ENCODE results near the gene SMNDC1. TPM values are rescaled to one million over a fixed set of nuclear protein-coding genes. Genes with fewer than 3 reads are reported as not detected.
A peak's percentile ranks its signal among the peaks of the same experiment; 100 is the strongest.
"Not testable (repeated sequence)": the region's sequence is repeated elsewhere in the genome, so short reads cannot be mapped to it uniquely, and the experiment has no call there.

SMNDC1 gene
- total and polyA plus RNA-seq, 5 donors from 2014 or later: 17.5 to 52.1 (median 18.1) TPM

GRCh38 chr10:110272995-110273394 lies 31.7 kb downstream of the SMNDC1 start:
- H3K4me1 ChIP-seq (ENCODE audit: control insufficient read depth, insufficient read depth, low read length, poor library complexity, severe bottlenecking): peaks cover 14% of the 10 kb centered on the region
- not testable (repeated sequence) for H3K4me3 Mint-ChIP-seq; H3K36me3 Mint-ChIP-seq; H3K36me3 ChIP-seq (ENCODE audit: control insufficient read depth, insufficient read depth, low read length); DNase-seq; H3K9me3 ChIP-seq (ENCODE audit: control insufficient read depth in 2 of 2, low read length in 2 of 2); H3K27ac ChIP-seq (ENCODE audit: insufficient read depth, low read length, poor library complexity, severe bottlenecking); H3K27me3 Mint-ChIP-seq; ATAC-seq (ENCODE audit: low read depth in 2 of 2); H3K27me3 ChIP-seq (ENCODE audit: control insufficient read depth, insufficient read depth, low read length); H3K9me3 Mint-ChIP-seq; H3K4me3 ChIP-seq (ENCODE audit: low read depth, low read length)
- peak overlapping the region in 1 of 3 donors; percentile 9 for H3K27ac Mint-ChIP-seq
- peaks cover 27 to 66% (median 39%) of the 10 kb centered on the region in 4 donors for H3K4me1 Mint-ChIP-seq

- Histone ChIP-seq H3K4me1 (ENCODE audit: control insufficient read depth, insufficient read depth, low read length, poor library complexity, severe bottlenecking) (peaks cover 14% of the 10 kb centered on the region), H3K27ac (ENCODE audit: insufficient read depth, low read length, poor library complexity, severe bottlenecking) (no peak overlapping the region), H3K4me3 (ENCODE audit: low read depth, low read length) (peak overlapping the region; percentile 49), H3K36me3 (ENCODE audit: control insufficient read depth, insufficient read depth, low read length) (no peaks in the 10 kb centered on the region), H3K27me3 (ENCODE audit: control insufficient read depth, insufficient read depth, low read length) (no peaks in the 10 kb centered on the region), H3K9me3 (ENCODE audit: control insufficient read depth in 2 of 2, low read length in 2 of 2) (no peaks in the 10 kb centered on the region)
- Mint-ChIP-seq H3K4me1 (peaks cover 14 to 69% (median 41%) of the 10 kb centered on the region in 4 donors), H3K9me3 (no peaks in the 10 kb centered on the region), H3K36me3 (no peaks in the 10 kb centered on the region), H3K27ac (peak overlapping the region; percentile 63 to 84 (median 76)), H3K27me3 (no peaks in the 10 kb centered on the region), H3K4me3 (peak overlapping the region in 2 of 4 donors; percentile 63 to 70)
- peak in 1 of 2 donors; percentile 65 for ATAC-seq (ENCODE audit: low read depth in 2 of 2)
- DNase-seq: peak in 2 of 3 donors; percentile 28 to 53
These were observed 35.1 kb downstream of the SMNDC1 start for GRCh38 chr10:110269374-110270318.

GRCh38 chr10:110268971-110269370 lies 35.7 kb downstream of the SMNDC1 start:
- ATAC-seq (ENCODE audit: low read depth in 2 of 2): no peak
- Mint-ChIP-seq H3K4me3 (peak overlapping the region in 2 of 4 donors; percentile 63 to 70), H3K4me1 (peaks cover 14 to 62% (median 37%) of the 10 kb centered on the region in 4 donors), H3K36me3 (no peaks in the 10 kb centered on the region), H3K27me3 (no peaks in the 10 kb centered on the region), H3K9me3 (no peaks in the 10 kb centered on the region), H3K27ac (peak overlapping the region; percentile 63 to 84 (median 76))
- Histone ChIP-seq H3K9me3 (ENCODE audit: control insufficient read depth in 2 of 2, low read length in 2 of 2) (no peaks in the 10 kb centered on the region), H3K4me1 (ENCODE audit: control insufficient read depth, insufficient read depth, low read length, poor library complexity, severe bottlenecking) (peaks cover 12% of the 10 kb centered on the region), H3K27me3 (ENCODE audit: control insufficient read depth, insufficient read depth, low read length) (no peaks in the 10 kb centered on the region), H3K36me3 (ENCODE audit: control insufficient read depth, insufficient read depth, low read length) (no peaks in the 10 kb centered on the region), H3K27ac (ENCODE audit: insufficient read depth, low read length, poor library complexity, severe bottlenecking) (no peak overlapping the region), H3K4me3 (ENCODE audit: low read depth, low read length) (peak overlapping the region; percentile 49)
- DNase-seq: no peak

GRCh38 chr10:110268442-110268841 lies 36.3 kb downstream of the SMNDC1 start:
- no peak for DNase-seq
- H3K4me3 ChIP-seq (ENCODE audit: low read depth, low read length): no peak overlapping the region
- H3K4me1 ChIP-seq (ENCODE audit: control insufficient read depth, insufficient read depth, low read length, poor library complexity, severe bottlenecking): peaks cover 9% of the 10 kb centered on the region
- ATAC-seq (ENCODE audit: low read depth in 2 of 2): no peak
- H3K27me3 ChIP-seq (ENCODE audit: control insufficient read depth, insufficient read depth, low read length): no peaks in the 10 kb centered on the region
- Mint-ChIP-seq H3K36me3 (no peaks in the 10 kb centered on the region), H3K27me3 (no peaks in the 10 kb centered on the region), H3K4me3 (peak overlapping the region in 1 of 4 donors; percentile 43), H3K27ac (peak overlapping the region; percentile 39 to 76 (median 39)), H3K9me3 (no peaks in the 10 kb centered on the region), H3K4me1 (peaks cover 10 to 57% (median 37%) of the 10 kb centered on the region in 4 donors)
- H3K27ac ChIP-seq (ENCODE audit: insufficient read depth, low read length, poor library complexity, severe bottlenecking): no peak overlapping the region
- no peaks in the 10 kb centered on the region for H3K9me3 ChIP-seq (ENCODE audit: control insufficient read depth in 2 of 2, low read length in 2 of 2)
- no peaks in the 10 kb centered on the region for H3K36me3 ChIP-seq (ENCODE audit: control insufficient read depth, insufficient read depth, low read length)

GRCh38 chr10:110267276-110267675 lies 37.4 kb downstream of the SMNDC1 start:
- no peaks in the 10 kb centered on the region for H3K36me3 Mint-ChIP-seq
- no peak overlapping the region for H3K27ac Mint-ChIP-seq
- peaks cover 9% of the 10 kb centered on the region for H3K4me1 ChIP-seq (ENCODE audit: control insufficient read depth, insufficient read depth, low read length, poor library complexity, severe bottlenecking)
- ATAC-seq (ENCODE audit: low read depth in 2 of 2): no peak
- no peaks in the 10 kb centered on the region for H3K9me3 Mint-ChIP-seq
- H3K4me3 Mint-ChIP-seq: no peak overlapping the region
- H3K27me3 Mint-ChIP-seq: no peaks in the 10 kb centered on the region
- no peaks in the 10 kb centered on the region for H3K9me3 ChIP-seq (ENCODE audit: control insufficient read depth in 2 of 2, low read length in 2 of 2)
- DNase-seq: no peak
- peaks cover 7 to 51% (median 40%) of the 10 kb centered on the region in 4 donors for H3K4me1 Mint-ChIP-seq
- H3K27me3 ChIP-seq (ENCODE audit: control insufficient read depth, insufficient read depth, low read length): no peaks in the 10 kb centered on the region
- H3K36me3 ChIP-seq (ENCODE audit: control insufficient read depth, insufficient read depth, low read length): no peaks in the 10 kb centered on the region
- no peak overlapping the region for H3K27ac ChIP-seq (ENCODE audit: insufficient read depth, low read length, poor library complexity, severe bottlenecking)
- H3K4me3 ChIP-seq (ENCODE audit: low read depth, low read length): no peak overlapping the region

- H3K9me3 ChIP-seq (ENCODE audit: control insufficient read depth in 2 of 2, low read length in 2 of 2): no peaks in the 10 kb centered on the region
- ATAC-seq (ENCODE audit: low read depth in 2 of 2): no peak
- no peaks in the 10 kb centered on the region for H3K27me3 ChIP-seq (ENCODE audit: control insufficient read depth, insufficient read depth, low read length)
- H3K27ac ChIP-seq (ENCODE audit: insufficient read depth, low read length, poor library complexity, severe bottlenecking): no peak overlapping the region
- no peak for DNase-seq
- Mint-ChIP-seq H3K27ac (no peak overlapping the region), H3K9me3 (no peaks in the 10 kb centered on the region), H3K4me1 (peaks cover 7 to 41% (median 36%) of the 10 kb centered on the region in 4 donors), H3K27me3 (no peaks in the 10 kb centered on the region), H3K36me3 (no peaks in the 10 kb centered on the region), H3K4me3 (no peak overlapping the region)
- H3K4me1 ChIP-seq (ENCODE audit: control insufficient read depth, insufficient read depth, low read length, poor library complexity, severe bottlenecking): peaks cover 9% of the 10 kb centered on the region
- H3K36me3 ChIP-seq (ENCODE audit: control insufficient read depth, insufficient read depth, low read length): no peaks in the 10 kb centered on the region
- no peak overlapping the region for H3K4me3 ChIP-seq (ENCODE audit: low read depth, low read length)
These were observed 39.0 kb downstream of the SMNDC1 start for GRCh38 chr10:110265573-110266193.

- Mint-ChIP-seq H3K36me3 (no peaks in the 10 kb centered on the region), H3K27ac (no peak overlapping the region), H3K4me3 (no peak overlapping the region), H3K27me3 (no peaks in the 10 kb centered on the region), H3K9me3 (no peaks in the 10 kb centered on the region), H3K4me1 (peaks cover 0 to 24% (median 18%) of the 10 kb centered on the region in 4 donors)
- Histone ChIP-seq H3K36me3 (ENCODE audit: control insufficient read depth, insufficient read depth, low read length) (no peaks in the 10 kb centered on the region), H3K4me1 (ENCODE audit: control insufficient read depth, insufficient read depth, low read length, poor library complexity, severe bottlenecking) (no peaks in the 10 kb centered on the region), H3K27me3 (ENCODE audit: control insufficient read depth, insufficient read depth, low read length) (no peaks in the 10 kb centered on the region), H3K4me3 (ENCODE audit: low read depth, low read length) (no peak overlapping the region), H3K9me3 (ENCODE audit: control insufficient read depth in 2 of 2, low read length in 2 of 2) (no peaks in the 10 kb centered on the region), H3K27ac (ENCODE audit: insufficient read depth, low read length, poor library complexity, severe bottlenecking) (no peak overlapping the region)
- DNase-seq: no peak
- ATAC-seq (ENCODE audit: low read depth in 2 of 2): no peak
These were observed 41.6 kb downstream of the SMNDC1 start for GRCh38 chr10:110263164-110263563.
